ENCODE results near the gene BTBD9. TPM values are rescaled to one million over a fixed set of nuclear protein-coding genes. Genes with fewer than 3 reads are reported as not detected.

The BTBD9 gene
- total and polyA plus RNA-seq, 7 experiments from 2014 or later = 12.7 to 58.8 (median 37.8) TPM

DNA sequence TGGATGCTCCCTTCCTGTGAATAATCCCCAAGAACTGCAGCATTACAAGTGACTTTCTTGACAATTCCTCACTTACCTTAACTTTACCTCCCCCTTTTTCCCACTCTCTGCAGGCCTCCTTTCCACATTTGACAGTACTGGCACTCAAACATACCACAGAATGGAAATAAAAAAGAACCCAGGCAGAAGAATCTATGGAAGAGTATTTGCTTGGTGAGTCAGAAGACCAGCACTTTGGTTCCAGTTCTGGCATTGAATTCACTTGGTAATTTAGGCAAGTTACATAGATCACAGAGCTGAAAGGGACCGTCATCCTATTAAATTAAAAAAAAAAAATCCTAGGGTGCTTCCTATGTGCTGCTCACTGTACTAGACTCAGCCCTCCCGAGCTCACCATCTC, 55.0 kb downstream of the BTBD9 start:
- Histone ChIP-seq H3K27ac (ENCODE audit: low read depth, low read length) (no peak overlapping the region), H3K27me3 (ENCODE audit: control insufficient read depth in 2 of 2, insufficient read depth in 2 of 2, low read length in 2 of 2) (no peaks in the 10 kb centered on the region), H3K4me1 (ENCODE audit: control insufficient read depth in 2 of 2, insufficient read depth in 2 of 2, low read length in 2 of 2) (no peaks in the 10 kb centered on the region), H3K9me3 (ENCODE audit: control insufficient read depth in 2 of 3, low read length in 3 of 3) (no peaks in the 10 kb centered on the region), H3K36me3 (ENCODE audit: control insufficient read depth in 2 of 3, insufficient read depth in 3 of 3, low read length in 3 of 3) (peaks cover 0 to 14% (median 3%) of the 10 kb centered on the region in 3 experiments), H3K4me3 (ENCODE audit: low read length) (no peak overlapping the region)
- intact Hi-C loops (cut with micrococcal nuclease) = no loop called here
- Mint-ChIP-seq H3K36me3 (peaks cover 3 to 51% (median 12%) of the 10 kb centered on the region in 5 donors), H3K4me3 (no peak overlapping the region), H3K27ac (no peak overlapping the region), H3K9me3 (no peaks in the 10 kb centered on the region), H3K27me3 (no peaks in the 10 kb centered on the region), H3K4me1 (peaks cover 0 to 5% (median 0%) of the 10 kb centered on the region in 7 donors)
- CTCF ChIA-PET = interaction anchor here (1.0 kb wide), 1 partner anchor 15 kb away, joined by 4 read pairs; no protein-coding TSS in a partner anchor
- no peak for ATAC-seq
- POLR2A ChIA-PET = interaction anchor here (0.6 kb wide), 1 partner anchor 119 kb away, joined by 3 read pairs; no protein-coding TSS in a partner anchor
- no peak for DNase-seq

DNA sequence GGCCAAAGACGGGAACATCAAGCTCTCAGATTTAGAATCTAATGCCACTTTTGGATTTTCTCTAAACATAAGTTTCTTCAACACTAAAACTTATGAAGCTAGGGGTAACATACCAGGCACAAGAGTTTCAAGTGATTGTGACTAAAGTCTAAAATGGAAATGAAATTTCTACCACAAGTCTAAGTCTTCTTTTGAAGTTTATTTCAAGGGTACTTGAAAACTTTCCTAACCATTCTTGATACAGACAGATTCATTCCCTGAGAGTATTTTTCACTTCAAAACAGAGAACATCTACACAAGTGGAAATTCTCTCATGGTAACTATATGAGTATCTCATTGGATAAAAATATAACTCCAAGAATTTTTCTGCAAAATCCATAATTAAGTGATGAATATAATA, 56.2 kb downstream of the BTBD9 start:
- no peaks in the 10 kb centered on the region for H3K27me3 Mint-ChIP-seq
- peaks cover 0 to 5% (median 4%) of the 10 kb centered on the region in 7 donors for H3K4me1 Mint-ChIP-seq
- no peak overlapping the region for H3K4me3 Mint-ChIP-seq
- Histone ChIP-seq H3K27me3 (ENCODE audit: control insufficient read depth in 2 of 2, insufficient read depth in 2 of 2, low read length in 2 of 2) (no peaks in the 10 kb centered on the region), H3K4me3 (ENCODE audit: low read length) (no peak overlapping the region), H3K9me3 (ENCODE audit: control insufficient read depth in 2 of 3, low read length in 3 of 3) (no peaks in the 10 kb centered on the region), H3K36me3 (ENCODE audit: control insufficient read depth in 2 of 3, insufficient read depth in 3 of 3, low read length in 3 of 3) (peaks cover 0 to 14% (median 6%) of the 10 kb centered on the region in 3 experiments), H3K4me1 (ENCODE audit: control insufficient read depth in 2 of 2, insufficient read depth in 2 of 2, low read length in 2 of 2) (no peaks in the 10 kb centered on the region), H3K27ac (ENCODE audit: low read depth, low read length) (no peak overlapping the region)
- peaks cover 3 to 52% (median 13%) of the 10 kb centered on the region in 5 donors for H3K36me3 Mint-ChIP-seq
- H3K9me3 Mint-ChIP-seq = no peaks in the 10 kb centered on the region
- CTCF ChIA-PET = interaction anchor here (0.6 kb wide), 1 partner anchor 12 kb away, joined by 3 read pairs; no protein-coding TSS in a partner anchor
- H3K27ac Mint-ChIP-seq = no peak overlapping the region
- intact Hi-C loops (cut with micrococcal nuclease) = no loop called here
- ATAC-seq = no peak
- no peak for DNase-seq
- POLR2A ChIA-PET = no interaction called here

- H3K27ac ChIP-seq (ENCODE audit: low read depth, low read length) = no peak overlapping the region
- Mint-ChIP-seq H3K36me3 (peaks cover 7 to 55% (median 33%) of the 10 kb centered on the region in 5 donors), H3K27ac (no peak overlapping the region), H3K4me3 (no peak overlapping the region), H3K4me1 (peaks cover 0 to 10% (median 3%) of the 10 kb centered on the region in 7 donors), H3K27me3 (no peaks in the 10 kb centered on the region), H3K9me3 (no peaks in the 10 kb centered on the region)
- no peak for ATAC-seq
- H3K4me1 ChIP-seq (ENCODE audit: control insufficient read depth in 2 of 2, insufficient read depth in 2 of 2, low read length in 2 of 2) = no peaks in the 10 kb centered on the region
- H3K36me3 ChIP-seq (ENCODE audit: control insufficient read depth in 2 of 3, insufficient read depth in 3 of 3, low read length in 3 of 3) = peaks cover 0 to 10% (median 3%) of the 10 kb centered on the region in 3 experiments
- H3K4me3 ChIP-seq (ENCODE audit: low read length) = no peak overlapping the region
- POLR2A ChIA-PET = no interaction called here
- no peaks in the 10 kb centered on the region for H3K27me3 ChIP-seq (ENCODE audit: control insufficient read depth in 2 of 2, insufficient read depth in 2 of 2, low read length in 2 of 2)
- CTCF ChIA-PET = no interaction called here
- no peak for DNase-seq
- no peaks in the 10 kb centered on the region for H3K9me3 ChIP-seq (ENCODE audit: control insufficient read depth in 2 of 3, low read length in 3 of 3)
- intact Hi-C loops (cut with micrococcal nuclease) = no loop called here
These were observed 59.7 kb downstream of the BTBD9 start for GRCh38 chr6:38580030-38580429.

GRCh38 chr6:38579010-38579628, 60.6 kb downstream of the BTBD9 start:
- no peaks in the 10 kb centered on the region for H3K27me3 ChIP-seq (ENCODE audit: control insufficient read depth in 2 of 2, insufficient read depth in 2 of 2, low read length in 2 of 2)
- no peaks in the 10 kb centered on the region for H3K9me3 ChIP-seq (ENCODE audit: control insufficient read depth in 2 of 3, low read length in 3 of 3)
- no peaks in the 10 kb centered on the region for H3K4me1 ChIP-seq (ENCODE audit: control insufficient read depth in 2 of 2, insufficient read depth in 2 of 2, low read length in 2 of 2)
- no peak overlapping the region for H3K27ac ChIP-seq (ENCODE audit: low read depth, low read length)
- intact Hi-C loops (cut with micrococcal nuclease) = no loop called here
- ChIA-PET POLR2A (no interaction called here), CTCF (no interaction called here)
- Mint-ChIP-seq H3K4me1 (peaks cover 0 to 10% (median 0%) of the 10 kb centered on the region in 7 donors), H3K36me3 (peaks cover 11 to 58% (median 33%) of the 10 kb centered on the region in 5 donors), H3K9me3 (no peaks in the 10 kb centered on the region), H3K27ac (peak overlapping the region in 1 of 9 donors; percentile 34), H3K27me3 (no peaks in the 10 kb centered on the region), H3K4me3 (no peak overlapping the region)
- H3K36me3 ChIP-seq (ENCODE audit: control insufficient read depth in 2 of 3, insufficient read depth in 3 of 3, low read length in 3 of 3) = peaks cover 0 to 10% (median 3%) of the 10 kb centered on the region in 3 experiments
- no peak for DNase-seq
- H3K4me3 ChIP-seq (ENCODE audit: low read length) = no peak overlapping the region
- no peak for ATAC-seq

DNA sequence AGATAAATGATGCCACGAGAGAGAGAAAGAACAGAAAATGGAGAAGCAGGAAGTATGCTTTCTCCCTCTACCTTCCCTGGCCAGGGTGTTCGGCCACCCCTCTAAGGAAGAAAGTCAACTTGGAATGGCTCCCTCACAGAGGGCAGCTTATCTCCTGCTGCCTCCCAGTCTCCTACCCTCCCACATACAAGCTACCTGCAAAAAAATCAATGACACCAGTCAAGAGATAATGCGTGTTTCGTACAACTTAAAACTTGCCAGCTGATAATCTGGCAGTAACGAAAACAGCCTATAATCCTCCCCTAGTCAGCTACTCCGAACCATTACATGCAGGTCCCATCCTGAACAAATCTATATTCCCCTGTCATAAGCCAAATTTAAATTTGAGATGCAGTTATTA, 61.7 kb downstream of the BTBD9 start:
- H3K27ac Mint-ChIP-seq = peak overlapping the region in 2 of 9 donors; percentile 7 to 32
- CTCF ChIA-PET = interaction anchor here (1.0 kb wide), 1 partner anchor 14 kb away, joined by 3 read pairs; no protein-coding TSS in a partner anchor

GRCh38 chr6:38577492-38577891, 62.2 kb downstream of the BTBD9 start:
- H3K4me3 ChIP-seq (ENCODE audit: low read length) = no peak overlapping the region
- no peaks in the 10 kb centered on the region for H3K9me3 ChIP-seq (ENCODE audit: control insufficient read depth in 2 of 3, low read length in 3 of 3)
- H3K27me3 ChIP-seq (ENCODE audit: control insufficient read depth in 2 of 2, insufficient read depth in 2 of 2, low read length in 2 of 2) = no peaks in the 10 kb centered on the region
- no peak overlapping the region for H3K27ac ChIP-seq (ENCODE audit: low read depth, low read length)
- no peak overlapping the region for H3K4me3 Mint-ChIP-seq
- H3K4me1 ChIP-seq (ENCODE audit: control insufficient read depth in 2 of 2, insufficient read depth in 2 of 2, low read length in 2 of 2) = no peaks in the 10 kb centered on the region
- DNase-seq = no peak
- H3K36me3 ChIP-seq (ENCODE audit: control insufficient read depth in 2 of 3, insufficient read depth in 3 of 3, low read length in 3 of 3) = peaks cover 0 to 10% (median 3%) of the 10 kb centered on the region in 3 experiments
- CTCF ChIA-PET = interaction anchor here (1.0 kb wide), 1 partner anchor 13 kb away, joined by 3 read pairs; no protein-coding TSS in a partner anchor
- H3K9me3 Mint-ChIP-seq = no peaks in the 10 kb centered on the region
- intact Hi-C loops (cut with micrococcal nuclease) = no loop called here
- POLR2A ChIA-PET = no interaction called here
- peaks cover 15 to 53% (median 33%) of the 10 kb centered on the region in 5 donors for H3K36me3 Mint-ChIP-seq
- no peak for ATAC-seq
- H3K27me3 Mint-ChIP-seq = no peaks in the 10 kb centered on the region
- peak overlapping the region in 1 of 9 donors; percentile 37 for H3K27ac Mint-ChIP-seq
- H3K4me1 Mint-ChIP-seq = peaks cover 5 to 15% (median 9%) of the 10 kb centered on the region in 7 donors

More for the DNA sequence above, 61.7 kb downstream of the BTBD9 start:
- DNase-seq (no peak), ATAC-seq (no peak)
- Mint-ChIP-seq H3K36me3 (peaks cover 15 to 56% (median 33%) of the 10 kb centered on the region in 5 donors), H3K27me3 (no peaks in the 10 kb centered on the region), H3K4me3 (no peak overlapping the region), H3K9me3 (no peaks in the 10 kb centered on the region), H3K4me1 (peaks cover 4 to 14% (median 7%) of the 10 kb centered on the region in 7 donors)
- Histone ChIP-seq H3K36me3 (ENCODE audit: control insufficient read depth in 2 of 3, insufficient read depth in 3 of 3, low read length in 3 of 3) (peaks cover 0 to 10% (median 3%) of the 10 kb centered on the region in 3 experiments), H3K9me3 (ENCODE audit: control insufficient read depth in 2 of 3, low read length in 3 of 3) (no peaks in the 10 kb centered on the region), H3K27me3 (ENCODE audit: control insufficient read depth in 2 of 2, insufficient read depth in 2 of 2, low read length in 2 of 2) (no peaks in the 10 kb centered on the region), H3K27ac (ENCODE audit: low read depth, low read length) (no peak overlapping the region), H3K4me1 (ENCODE audit: control insufficient read depth in 2 of 2, insufficient read depth in 2 of 2, low read length in 2 of 2) (no peaks in the 10 kb centered on the region), H3K4me3 (ENCODE audit: low read length) (no peak overlapping the region)
- POLR2A ChIA-PET = no interaction called here
- intact Hi-C loops (cut with micrococcal nuclease) = no loop called here

All from naive thymus-derived CD4-positive, alpha-beta T cell (primary cell).